ENCODE measurements around the gene RAB24.

The RAB24 gene

DNA sequence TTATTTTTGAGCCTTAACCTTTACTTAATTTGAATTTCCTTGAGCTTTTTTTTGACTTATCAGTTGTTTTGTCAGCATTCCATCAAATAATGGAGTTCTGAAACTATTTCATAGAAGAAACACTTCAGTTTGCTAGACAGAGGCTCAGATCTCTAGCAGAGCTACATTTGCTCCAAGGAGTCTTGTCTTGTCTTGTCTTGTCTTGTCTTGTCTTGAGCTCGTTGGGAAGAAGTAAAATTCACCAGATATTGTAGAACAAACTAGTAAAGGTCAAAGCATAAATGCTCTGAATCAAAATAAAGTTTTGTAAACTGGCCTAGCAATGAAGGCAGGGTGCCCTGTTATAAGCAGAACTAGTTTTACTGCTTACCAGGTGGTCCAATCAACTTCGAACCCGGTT is 33.5 kb downstream of the RAB24 start:
- H3K27me3 ChIP-seq (ENCODE audit: control insufficient read depth, low read length): no peaks in the 10 kb centered on the region
- no peak overlapping the region for H3K4me2 ChIP-seq (ENCODE audit: low read length)
- peaks cover 78% of the 10 kb centered on the region for H3K36me3 ChIP-seq (ENCODE audit: control insufficient read depth, low read length)
- H3K79me2 ChIP-seq (ENCODE audit: control insufficient read depth, low read length): no peaks in the 10 kb centered on the region
- TF ChIP-seq, protein P1, sequence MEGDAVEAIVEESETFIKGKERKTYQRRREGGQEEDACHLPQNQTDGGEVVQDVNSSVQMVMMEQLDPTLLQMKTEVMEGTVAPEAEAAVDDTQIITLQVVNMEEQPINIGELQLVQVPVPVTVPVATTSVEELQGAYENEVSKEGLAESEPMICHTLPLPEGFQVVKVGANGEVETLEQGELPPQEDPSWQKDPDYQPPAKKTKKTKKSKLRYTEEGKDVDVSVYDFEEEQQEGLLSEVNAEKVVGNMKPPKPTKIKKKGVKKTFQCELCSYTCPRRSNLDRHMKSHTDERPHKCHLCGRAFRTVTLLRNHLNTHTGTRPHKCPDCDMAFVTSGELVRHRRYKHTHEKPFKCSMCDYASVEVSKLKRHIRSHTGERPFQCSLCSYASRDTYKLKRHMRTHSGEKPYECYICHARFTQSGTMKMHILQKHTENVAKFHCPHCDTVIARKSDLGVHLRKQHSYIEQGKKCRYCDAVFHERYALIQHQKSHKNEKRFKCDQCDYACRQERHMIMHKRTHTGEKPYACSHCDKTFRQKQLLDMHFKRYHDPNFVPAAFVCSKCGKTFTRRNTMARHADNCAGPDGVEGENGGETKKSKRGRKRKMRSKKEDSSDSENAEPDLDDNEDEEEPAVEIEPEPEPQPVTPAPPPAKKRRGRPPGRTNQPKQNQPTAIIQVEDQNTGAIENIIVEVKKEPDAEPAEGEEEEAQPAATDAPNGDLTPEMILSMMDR (IDR thresholded peaks at IDR 0.05; ENCODE audit: low read depth, low read length, poor library complexity, severe bottlenecking): no peak
- TF ChIP-seq EZH2phosphoT487 (IDR thresholded peaks at IDR 0.05; ENCODE audit: borderline replicate concordance, low read length): no peak
- H3K27ac ChIP-seq (ENCODE audit: low read depth, low read length): no peak overlapping the region
- H3K9me2 ChIP-seq (replicated peaks; ENCODE audit: control insufficient read depth, low read length): no peaks in the 10 kb centered on the region
- no peaks in the 10 kb centered on the region for H3K9me3 ChIP-seq (ENCODE audit: control insufficient read depth, insufficient read depth, low read length)
- no peak overlapping the region for H3K4me3 ChIP-seq (ENCODE audit: low read length)
- H4K20me1 ChIP-seq (ENCODE audit: control insufficient read depth, insufficient read depth, low read depth, low read length): no peaks in the 10 kb centered on the region; the same call in 1 of the 2 replicates
- no peaks in the 10 kb centered on the region for H3K4me1 ChIP-seq (ENCODE audit: control insufficient read depth, low read length)
- 0 out of 2 replicates have a peak, but pooled peaks cover 3% of the 10 kb centered on the region for H3F3A ChIP-seq (ENCODE audit: control insufficient read depth, insufficient read depth)

DNA sequence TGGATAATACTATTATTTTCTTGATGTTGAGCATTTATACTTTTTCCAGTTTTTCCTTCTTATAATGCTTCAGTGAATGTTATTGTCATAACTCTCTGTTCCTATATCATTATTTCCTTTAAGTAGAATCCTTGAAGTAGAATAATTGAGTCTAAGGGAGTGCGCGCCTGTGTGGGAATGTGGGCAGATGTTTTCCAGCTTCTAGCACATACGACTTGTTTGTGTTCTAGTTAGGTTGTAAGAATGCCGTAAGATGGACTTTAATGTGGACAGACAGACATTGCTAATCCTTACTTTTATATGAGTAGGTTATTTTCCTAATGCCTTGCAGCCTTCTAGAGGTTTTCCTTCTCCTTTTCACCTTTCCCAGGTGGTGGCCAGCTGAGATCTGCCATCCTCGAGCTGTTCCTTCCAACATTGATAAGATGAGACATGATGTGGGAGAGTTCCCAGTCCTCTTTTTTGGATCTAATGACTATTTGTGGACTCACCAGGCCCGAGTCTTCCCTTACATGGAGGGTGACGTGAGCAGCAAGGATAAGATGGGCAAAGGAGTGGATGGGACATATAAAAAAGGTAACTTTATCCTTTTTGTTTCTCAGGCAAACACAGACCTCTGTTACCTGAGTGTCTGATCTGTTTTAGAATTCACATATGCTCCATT is 34.2 kb downstream of the RAB24 start:
- H3K4me2 ChIP-seq (ENCODE audit: low read length): no peak overlapping the region
- no peaks in the 10 kb centered on the region for H3K9me3 ChIP-seq (ENCODE audit: control insufficient read depth, insufficient read depth, low read length)
- TF ChIP-seq EZH2phosphoT487 (IDR thresholded peaks at IDR 0.05; ENCODE audit: borderline replicate concordance, low read length): no peak
- TF ChIP-seq, protein P1 (IDR thresholded peaks at IDR 0.05; ENCODE audit: low read depth, low read length, poor library complexity, severe bottlenecking): no peak
- no peaks in the 10 kb centered on the region for H3K4me1 ChIP-seq (ENCODE audit: control insufficient read depth, low read length)
- no peaks in the 10 kb centered on the region for H3K79me2 ChIP-seq (ENCODE audit: control insufficient read depth, low read length)
- H3K4me3 ChIP-seq (ENCODE audit: low read length): no peak overlapping the region
- H3K27me3 ChIP-seq (ENCODE audit: control insufficient read depth, low read length): no peaks in the 10 kb centered on the region
- H3K27ac ChIP-seq (ENCODE audit: low read depth, low read length): no peak overlapping the region
- 0 out of 2 replicates have a peak, but pooled peaks cover 3% of the 10 kb centered on the region for H3F3A ChIP-seq (ENCODE audit: control insufficient read depth, insufficient read depth)
- no peaks in the 10 kb centered on the region for H3K9me2 ChIP-seq (replicated peaks; ENCODE audit: control insufficient read depth, low read length)
- H3K36me3 ChIP-seq (ENCODE audit: control insufficient read depth, low read length): peaks cover 82% of the 10 kb centered on the region
- no peaks in the 10 kb centered on the region; the same call in 1 of the 2 replicates for H4K20me1 ChIP-seq (ENCODE audit: control insufficient read depth, insufficient read depth, low read depth, low read length)

DNA sequence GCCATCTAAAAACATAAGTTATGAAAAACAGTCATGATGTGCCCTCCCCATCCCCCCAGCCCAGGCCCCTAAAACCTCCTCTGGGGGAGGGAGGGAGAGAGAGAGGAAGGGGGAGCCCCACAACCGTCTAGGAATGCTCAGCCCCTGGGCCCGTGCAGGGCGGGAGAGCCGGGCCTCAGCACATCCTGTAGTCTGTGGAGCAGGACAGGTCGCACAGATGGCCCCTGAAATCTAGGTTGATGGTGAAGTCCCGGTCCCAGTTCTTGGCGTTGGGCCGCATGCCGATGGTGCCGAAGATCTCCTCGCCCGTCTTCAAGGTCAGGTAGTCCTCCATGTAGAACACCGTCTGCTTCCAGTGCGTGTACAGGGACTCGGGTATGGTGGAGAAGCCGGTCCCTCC is 38.1 kb downstream of the RAB24 start:
- Histone ChIP-seq H3K4me3 (ENCODE audit: low read length) (no peak overlapping the region), H3K36me3 (ENCODE audit: control insufficient read depth, low read length) (peaks cover 87% of the 10 kb centered on the region), H3K79me2 (ENCODE audit: control insufficient read depth, low read length) (no peaks in the 10 kb centered on the region), H3K9me3 (ENCODE audit: control insufficient read depth, insufficient read depth, low read length) (no peaks in the 10 kb centered on the region), H3F3A (ENCODE audit: control insufficient read depth, insufficient read depth) (0 out of 2 replicates have a peak, but pooled peaks cover 5% of the 10 kb centered on the region), H3K27me3 (ENCODE audit: control insufficient read depth, low read length) (no peaks in the 10 kb centered on the region), H3K4me2 (ENCODE audit: low read length) (no peak overlapping the region), H3K4me1 (ENCODE audit: control insufficient read depth, low read length) (no peaks in the 10 kb centered on the region), H3K9me2 (replicated peaks; ENCODE audit: control insufficient read depth, low read length) (no peaks in the 10 kb centered on the region), H3K27ac (ENCODE audit: low read depth, low read length) (no peak overlapping the region), H4K20me1 (ENCODE audit: control insufficient read depth, insufficient read depth, low read depth, low read length) (no peaks in the 10 kb centered on the region; the same call in 1 of the 2 replicates)
- TF ChIP-seq, protein P1 (IDR thresholded peaks at IDR 0.05; ENCODE audit: low read depth, low read length, poor library complexity, severe bottlenecking): no peak
- no peak for TF ChIP-seq EZH2phosphoT487 (IDR thresholded peaks at IDR 0.05; ENCODE audit: borderline replicate concordance, low read length)
